B cell (primary cell): Measurements from ENCODE around the gene NOL3. TPM values are rescaled to one million over a fixed set of nuclear protein-coding genes. Genes with fewer than 3 reads are reported as not detected.
A peak's percentile ranks its signal among the peaks of the same experiment; 100 is the strongest.

Source experiments
- ATAC-seq: fragments of 200-7000 bp; cut with Tn5 transposase; one replicate; pipeline ENCODE4 v1.10.0; 2021; ENCODE audit warnings: low read depth, mild to moderate bottlenecking, moderate number of reproducible peaks, moderate library complexity
- CTCF ChIA-PET: fragments of 350-600 bp; sonication (Branson Sonifier 250); formaldehyde crosslinking; loops from one replicate; lab custom pipeline; 2021; ENCODE audit warnings: antibody characterized with exemption, inconsistent platforms; lab: Charles Lee
- POLR2A ChIA-PET: fragments of 350-600 bp; sonication (Branson Sonifier 250); formaldehyde crosslinking; loops from one replicate; lab custom pipeline; 2021; ENCODE audit warnings: antibody characterized with exemption; lab: Charles Lee
- DNase-seq: peaks from one replicate; pipeline ENCODE4 v3.0.0; 2013
- H2AFZ ChIP-seq: 2 replicates; pipeline ENCODE4 v1.6.1; 2012; ENCODE audit warnings: mild to moderate bottlenecking, low read depth, low read length; ENCODE audit not compliant: insufficient read depth, poor library complexity, severe bottlenecking
- H3K27ac ChIP-seq, 2 donors: 1 replicate in 1 of 2; 2 replicates in 1 of 2; pipeline ENCODE4 v1.5.1; 2012 to 2013; ENCODE audit warnings: low read length in 2 of 2, mild to moderate bottlenecking in 2 of 2, moderate library complexity in 1 of 2
- H3K27me3 ChIP-seq, 4 experiments: fragments of 200-600 bp in 1 of 4; sonication (generic) in 1 of 4; replicated peaks in 1 of 4; 1 replicate in 2 of 4; 2 replicates in 2 of 4; pipeline versions ENCODE4 v1.6.1 to v1.7.0; 2013 to 2016; ENCODE audit warnings: low read length in 3 of 4, mild to moderate bottlenecking in 2 of 4, mixed read lengths in 1 of 4, moderate library complexity in 1 of 4; ENCODE audit not compliant: insufficient read depth in 4 of 4, control insufficient read depth in 3 of 4; ENCODE audit errors: control extremely low read depth in 1 of 4
- H3K36me3 ChIP-seq, 2 experiments: replicated peaks in 1 of 2; 1 replicate in 1 of 2; 2 replicates in 1 of 2; pipeline versions ENCODE4 v1.6.1 to v1.7.1; 2013; ENCODE audit warnings: low read length in 1 of 2; ENCODE audit not compliant: insufficient read depth in 2 of 2, control insufficient read depth in 1 of 2; ENCODE audit errors: control extremely low read depth in 1 of 2, extremely low read depth in 1 of 2
- H3K4me1 ChIP-seq, 2 donors: fragments of 200-600 bp in 1 of 2; sonication (generic) in 1 of 2; 1 replicate in 1 of 2; 2 replicates in 1 of 2; pipeline versions ENCODE4 v1.5.1 to v1.6.1; 2013 to 2017; ENCODE audit warnings: low read length in 2 of 2; ENCODE audit not compliant: control insufficient read depth in 2 of 2, insufficient read depth in 2 of 2
- H3K4me2 ChIP-seq: replicated peaks from 2 replicates; pipeline ENCODE3; 2012; ENCODE audit warnings: mild to moderate bottlenecking, low read depth, low read length; ENCODE audit not compliant: poor library complexity, severe bottlenecking
- H3K4me3 ChIP-seq, 5 experiments: fragments of 200-600 bp in 1 of 5; sonication (generic) in 1 of 5; 1 replicate in 3 of 5; 2 replicates in 2 of 5; pipeline versions ENCODE4 v1.5.1 to v1.7.0; 2011 to 2016; ENCODE audit warnings: low read length in 4 of 5, mild to moderate bottlenecking in 4 of 5, low read depth in 2 of 5, control low read depth in 1 of 5, moderate library complexity in 1 of 5; ENCODE audit not compliant: insufficient read depth in 1 of 5; ENCODE audit errors: control extremely low read depth in 1 of 5, extremely low read depth in 1 of 5
- H3K79me2 ChIP-seq: fragments of 200-600 bp; sonication (generic); one replicate; pipeline ENCODE4 v1.6.0; 2016; ENCODE audit warnings: low read length; ENCODE audit not compliant: control insufficient read depth, insufficient read depth
- H3K9ac ChIP-seq: fragments of 200-600 bp; sonication (generic); 2 replicates; pipeline ENCODE4 v1.6.1; 2017; ENCODE audit warnings: mild to moderate bottlenecking, low read length, moderate library complexity
- H3K9me3 ChIP-seq, 3 donors: one replicate each; pipeline versions ENCODE4 v1.6.1 to v1.7.1; 2013; ENCODE audit warnings: low read length in 2 of 3; ENCODE audit not compliant: control insufficient read depth in 2 of 3, insufficient read depth in 1 of 3; ENCODE audit errors: control extremely low read depth in 1 of 3
- H4K20me1 ChIP-seq: 2 replicates; pipeline ENCODE4 v1.6.0; 2012; ENCODE audit warnings: mild to moderate bottlenecking, low read length; ENCODE audit not compliant: insufficient read depth, control insufficient read depth, poor library complexity, severe bottlenecking
- H3K27ac Mint-ChIP-seq: one replicate; pipeline ENCODE4 v1.8.0; 2021; ENCODE audit warnings: mixed read lengths
- H3K27me3 Mint-ChIP-seq: one replicate; pipeline ENCODE4 v1.8.0; 2021; ENCODE audit warnings: mixed read lengths
- H3K4me1 Mint-ChIP-seq: one replicate; pipeline ENCODE4 v1.8.0; 2021; ENCODE audit warnings: mixed read lengths
- H3K4me3 Mint-ChIP-seq: one replicate; pipeline ENCODE4 v1.8.0; 2021; ENCODE audit warnings: mixed read lengths
- H3K9me3 Mint-ChIP-seq: one replicate; pipeline ENCODE4 v1.8.0; 2022; ENCODE audit warnings: mixed read lengths; ENCODE audit not compliant: insufficient read depth
- CTCF ChIP-seq: fragments of 200-600 bp; IDR thresholded peaks from one replicate; pipeline ENCODE4 v1.8.0; 2022; ENCODE audit warnings: antibody characterized with exemption, mild to moderate bottlenecking
- EZH2 ChIP-seq: IDR thresholded peaks from 2 replicates; pipeline ENCODE4 v1.6.1; 2012; ENCODE audit warnings: borderline replicate concordance, low read depth, mild to moderate bottlenecking, moderate library complexity, low read length; ENCODE audit not compliant: insufficient read depth, poor library complexity, severe bottlenecking
- WGBS: methylation state at CpG from one replicate; pipeline ENCODE4 v1.1.5; 2013; ENCODE audit warnings: missing lambda C conversion rate; ENCODE audit not compliant: insufficient coverage; 5-methylcytosine and 5-hydroxymethylcytosine counted together
- intact Hi-C: fragments of 100-400 bp; cut with micrococcal nuclease; formaldehyde crosslinking; loops from one replicate; pipeline ENCODE4 v1.10.0; 2022
- polyA plus RNA-seq: library from polyadenylated mRNA; depleted of rRNA; stranded (reverse); fragments of >200 nt; gene quantifications from 2 replicates; pipeline ENCODE4 v1.2.3, GENCODE V29; 2012
- total RNA-seq, 2 donors: library from RNA; stranded (reverse); fragments of 120-200 nt in 1 of 2; gene quantifications; 1 replicate in 1 of 2; 2 replicates in 1 of 2; pipeline versions ENCODE4 v1.2.3 to v1.2.4, GENCODE V29; 2013 to 2022

The NOL3 gene
- total and polyA plus RNA-seq, 2 donors (not counting 1 experiment from before 2014, with no cell fraction given): 0.60 to 0.96 TPM

- Mint-ChIP-seq H3K27ac (no peak overlapping the region), H3K4me1 (peaks cover 56% of the 10 kb centered on the region), H3K27me3 (peaks cover 33% of the 10 kb centered on the region), H3K9me3 (no peaks in the 10 kb centered on the region), H3K4me3 (peak overlapping the region; percentile 76)
- peaks cover 0 to 68% (median 39%) of the 10 kb centered on the region in 4 experiments for H3K27me3 ChIP-seq
- H4K20me1 ChIP-seq: peaks cover 32% of the 10 kb centered on the region
- peak overlapping the region in 3 of 5 experiments; percentile 21 to 44 (median 38) for H3K4me3 ChIP-seq
- peak overlapping the region; percentile 42 for H3K9ac ChIP-seq
- no peaks in the 10 kb centered on the region for H3K36me3 ChIP-seq
- peak; percentile 54 for DNase-seq
- no peak overlapping the region for H3K27ac ChIP-seq
- TF ChIP-seq EZH2 (no peak), CTCF (no peak)
- CTCF ChIA-PET: interaction anchor here (1.0 to 2.5 kb wide), 11 partner anchors 7 to 269 kb away, joined by 3 to 11 read pairs (median 4); partner anchors contain the start of gene MATCAP1
- peaks cover 0 to 41% (median 0%) of the 10 kb centered on the region in 3 donors for H3K9me3 ChIP-seq
- H3K79me2 ChIP-seq: no peaks in the 10 kb centered on the region
- peaks cover 64 to 70% of the 10 kb centered on the region in 2 donors for H3K4me1 ChIP-seq
- whole genome bisulfite sequencing: 10% methylated on average over 43 of the region's 44 CpGs
- POLR2A ChIA-PET: interaction anchor here (0.5 to 0.6 kb wide), 4 partner anchors 14 to 523 kb away, joined by 3 to 9 read pairs (median 4); no protein-coding TSS in a partner anchor
- no peak for ATAC-seq
- intact Hi-C loops: no loop called here
- H3K4me2 ChIP-seq: peak overlapping the region; percentile 78
- H2AFZ ChIP-seq: no peak overlapping the region
These were observed 7.7 kb upstream of the NOL3 start for GRCh38 chr16:67162506-67163163.
